GM11168 (cell line): ENCODE results near the gene PNRC1.
"Not testable (repeated sequence)": the region's sequence is repeated elsewhere in the genome, so short reads cannot be mapped to it uniquely, and the experiment has no call there.

Experiments used
- in situ Hi-C: fragments of 300-500 bp; cut with MboI; formaldehyde crosslinking; loops from one replicate; pipeline ENCODE4 v1.12.0; 2022; ENCODE audit warnings: low sequenced_read_pairs; ENCODE audit not compliant: unreplicated experiment

The PNRC1 gene

DNA sequence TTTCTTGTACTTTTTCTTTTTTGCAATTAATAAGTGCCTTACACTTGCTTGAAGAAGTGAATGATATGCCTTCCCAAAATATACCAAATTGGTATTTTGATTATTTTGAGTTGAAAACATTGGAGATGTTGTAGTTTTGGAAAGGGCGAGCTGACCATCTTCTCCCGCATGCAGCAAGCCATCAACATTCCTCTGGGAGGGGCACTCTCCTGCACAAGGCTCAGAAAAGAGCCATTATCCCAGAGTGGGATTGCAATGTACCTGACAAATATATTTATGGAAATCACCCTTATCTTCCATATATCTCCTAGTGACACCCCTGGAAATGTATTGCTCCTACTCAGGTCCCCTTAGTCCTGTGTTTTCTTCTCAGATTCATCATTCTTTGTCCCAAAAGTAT, 22.8 kb upstream of the PNRC1 start:
- in situ Hi-C loops, result no loop called here

DNA sequence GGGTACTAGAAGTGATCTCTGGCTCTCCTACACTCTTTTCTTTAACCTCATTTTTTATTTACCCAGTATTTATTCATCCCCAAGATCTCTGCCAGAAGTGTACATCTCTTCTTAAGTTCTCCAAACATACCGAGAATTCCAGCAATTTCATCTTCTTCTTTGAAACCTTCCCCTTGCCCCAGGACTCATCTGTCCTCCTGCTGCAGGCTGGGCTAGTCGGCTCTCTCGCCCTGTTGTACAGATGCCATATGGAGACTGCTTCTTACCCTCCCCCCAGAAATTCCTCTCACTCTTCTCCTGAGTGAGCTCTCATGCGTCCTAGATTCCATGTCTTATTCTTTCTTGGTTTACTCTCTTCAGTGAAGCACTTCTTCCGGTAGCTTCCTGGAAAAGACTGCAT, 21.9 kb upstream of the PNRC1 start:
- in situ Hi-C loops, result no loop called here

DNA sequence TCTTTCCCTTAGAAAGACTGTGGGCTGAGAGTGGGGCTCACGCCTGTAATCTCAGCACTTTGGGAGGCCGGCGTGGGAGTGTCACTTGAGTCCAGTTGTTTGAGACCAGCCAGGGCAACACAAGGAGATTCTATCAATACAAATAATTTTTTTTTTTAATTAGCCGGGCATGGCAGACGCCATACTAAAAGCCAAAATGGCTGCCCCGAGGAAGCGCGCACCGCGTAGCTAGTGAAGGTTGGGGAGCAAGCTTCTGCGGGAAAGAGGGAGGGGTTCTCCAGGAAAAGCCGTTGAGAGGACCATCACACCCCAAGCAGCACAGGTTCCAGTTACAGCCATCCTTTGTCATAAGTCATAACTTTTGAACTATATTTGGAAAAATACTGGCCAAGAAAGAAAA, 21.3 kb upstream of the PNRC1 start:
- in situ Hi-C loops, result no loop called here

DNA sequence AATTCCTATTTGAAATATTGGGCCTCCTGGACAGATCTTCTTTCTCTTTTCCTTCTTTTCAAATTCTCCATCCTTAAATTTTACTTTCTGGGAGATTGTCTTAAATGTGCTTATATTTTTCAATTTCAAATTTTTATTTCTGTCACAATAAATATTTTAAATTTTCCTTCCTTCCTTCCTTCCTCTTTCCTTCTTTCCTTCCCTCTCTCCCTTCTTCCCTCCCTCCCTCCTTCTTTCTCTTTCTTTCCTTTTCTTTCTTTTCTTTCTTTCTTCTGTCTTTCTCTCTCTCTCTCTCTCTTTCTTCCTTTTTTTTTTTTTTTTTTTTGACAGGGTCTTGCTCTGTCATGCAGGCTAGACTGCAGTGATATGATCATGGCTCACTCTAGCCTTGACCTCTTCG, 16.7 kb upstream of the PNRC1 start:
- in situ Hi-C loops, result no loop called here

DNA sequence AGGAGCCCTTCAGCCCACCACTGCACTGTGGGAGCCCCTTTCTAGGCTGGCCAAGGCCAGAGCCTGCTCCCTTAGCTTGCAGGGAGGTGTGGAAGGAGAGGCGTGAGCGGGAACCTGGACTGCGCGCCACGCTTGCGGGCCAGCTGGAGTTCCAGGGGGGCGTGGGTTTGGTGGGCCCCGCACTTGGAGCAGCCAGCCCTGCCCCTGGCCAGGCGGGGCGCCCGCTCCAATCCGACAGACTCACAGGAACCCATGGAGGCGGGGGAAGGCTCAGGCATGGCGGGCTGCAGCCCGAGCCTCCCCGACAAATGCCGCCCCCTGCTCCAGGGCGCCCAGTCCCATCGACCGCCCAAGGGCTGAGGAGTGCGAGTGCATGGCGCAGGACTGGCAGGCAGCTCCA, 15.6 kb upstream of the PNRC1 start:
- in situ Hi-C loops, result not testable (repeated sequence)

DNA sequence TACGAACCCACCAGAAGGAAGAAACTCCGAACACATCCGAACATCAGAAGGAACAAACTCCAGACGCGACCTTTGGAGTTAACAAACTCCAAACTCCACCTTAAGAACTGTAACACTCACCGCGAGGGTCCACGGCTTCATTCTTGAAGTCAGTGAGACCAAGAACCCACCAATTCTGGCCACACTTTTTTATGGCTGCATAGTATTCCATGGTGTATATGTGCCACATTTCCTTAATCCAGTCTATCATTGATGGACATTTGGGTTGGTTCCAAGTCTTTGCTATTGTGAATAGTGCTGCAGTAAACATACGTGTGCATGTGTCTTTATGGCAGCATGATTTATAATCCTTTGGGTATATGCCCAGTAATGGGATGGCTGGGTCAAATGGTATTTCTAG, 14.4 kb upstream of the PNRC1 start:
- in situ Hi-C loops, result not testable (repeated sequence)

DNA sequence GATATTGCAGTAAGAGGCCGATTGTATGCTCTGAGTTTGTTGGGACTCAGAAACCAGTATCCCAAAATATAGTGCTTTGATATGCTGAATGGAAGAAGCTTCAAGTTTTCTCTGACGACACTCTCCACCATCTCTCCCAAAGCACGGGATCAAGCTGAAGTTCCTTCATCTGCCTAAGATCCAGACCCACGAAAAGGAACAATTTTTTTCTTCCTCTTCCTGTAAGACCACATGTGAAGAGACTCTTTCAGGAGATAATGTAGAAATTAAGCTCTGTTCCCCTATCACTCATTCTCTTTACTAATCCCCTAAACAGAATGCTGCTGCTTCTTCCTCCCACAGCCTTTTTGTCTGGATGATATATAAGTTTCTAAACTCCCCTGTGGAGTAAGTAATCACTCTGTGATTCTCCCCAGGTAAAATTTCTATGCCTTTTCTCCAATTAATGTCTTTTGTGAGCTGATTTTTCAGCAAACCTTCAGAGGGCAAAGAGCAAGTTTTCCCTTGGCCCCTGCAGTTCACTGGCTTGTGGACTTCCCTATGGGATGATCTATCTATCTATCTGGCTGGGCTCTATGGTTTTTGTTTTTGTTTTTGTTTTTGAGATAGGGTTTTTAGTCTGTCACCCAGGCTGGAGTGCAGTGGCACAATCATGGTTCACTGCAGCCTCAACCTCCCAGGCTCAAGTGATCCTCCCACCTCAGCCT, 13.5 kb upstream of the PNRC1 start:
- in situ Hi-C loops, result no loop called here

DNA sequence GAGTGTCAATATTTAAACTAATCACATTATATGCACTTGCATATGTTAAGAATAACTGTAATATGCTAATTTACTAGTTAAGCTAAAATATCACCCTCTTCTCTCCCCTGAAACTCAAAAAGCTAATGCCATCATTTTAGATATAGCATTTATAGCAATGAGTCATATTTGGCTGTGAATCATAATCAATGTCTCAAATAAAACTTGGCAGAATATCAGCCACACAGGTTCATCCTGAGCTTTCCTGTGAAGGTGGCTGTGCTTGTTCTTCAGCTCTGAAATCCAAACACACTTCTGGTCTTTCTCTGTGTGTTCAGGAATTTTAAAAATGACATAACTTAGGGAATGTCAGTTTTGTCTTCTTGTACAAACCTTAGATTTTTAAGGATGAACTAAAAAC, 12.8 kb upstream of the PNRC1 start:
- in situ Hi-C loops, result no loop called here

DNA sequence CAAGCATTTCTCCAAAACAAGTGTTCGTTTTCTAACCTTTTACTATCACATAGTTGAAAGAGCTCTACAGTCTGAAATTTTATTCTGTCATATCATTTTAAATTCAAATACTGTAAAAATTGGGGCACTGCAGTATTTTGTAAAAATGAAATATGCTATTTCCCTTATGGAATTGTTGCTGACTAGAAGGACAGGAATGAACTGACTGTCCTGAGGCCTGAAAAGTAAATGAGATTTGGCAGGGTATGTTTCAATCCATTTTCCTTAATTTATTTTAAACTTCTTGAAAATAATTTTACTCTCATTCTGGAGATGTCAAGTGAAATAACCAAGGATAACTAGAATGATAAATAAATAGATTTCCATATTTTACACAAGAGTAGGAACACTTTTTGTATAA, 11.9 kb upstream of the PNRC1 start:
- in situ Hi-C loops, result no loop called here

DNA sequence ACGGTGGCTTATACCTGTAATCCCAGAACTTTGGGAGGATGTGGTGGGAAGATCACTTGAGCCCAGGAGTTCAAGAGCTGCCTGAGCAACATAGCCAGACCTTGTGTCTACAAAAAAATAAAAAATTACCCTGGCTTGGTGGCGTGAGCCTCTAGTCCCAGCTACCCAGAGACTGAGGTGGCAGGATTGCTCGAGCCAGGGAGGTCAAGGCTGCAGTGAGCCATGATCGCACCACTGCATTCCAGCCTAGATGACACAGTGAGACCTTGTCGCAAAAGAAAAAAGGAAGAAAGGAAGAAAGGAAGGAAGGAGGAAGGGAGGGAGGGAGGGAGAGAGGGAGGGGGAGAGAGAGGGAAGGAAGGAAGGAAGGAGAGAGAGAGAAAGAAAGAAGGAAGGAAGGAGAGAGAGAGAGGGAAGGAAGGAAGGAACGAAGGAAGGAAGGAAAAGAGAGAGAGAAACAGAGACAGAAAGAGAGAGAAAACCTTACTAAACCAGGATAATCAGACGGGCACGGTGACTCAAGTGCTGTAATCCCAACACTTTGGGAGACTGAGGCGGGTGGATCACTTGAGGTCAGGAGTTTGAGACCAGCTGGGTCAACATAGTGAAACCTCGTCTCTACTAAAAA, 10.9 kb upstream of the PNRC1 start:
- in situ Hi-C loops, result no loop called here

DNA sequence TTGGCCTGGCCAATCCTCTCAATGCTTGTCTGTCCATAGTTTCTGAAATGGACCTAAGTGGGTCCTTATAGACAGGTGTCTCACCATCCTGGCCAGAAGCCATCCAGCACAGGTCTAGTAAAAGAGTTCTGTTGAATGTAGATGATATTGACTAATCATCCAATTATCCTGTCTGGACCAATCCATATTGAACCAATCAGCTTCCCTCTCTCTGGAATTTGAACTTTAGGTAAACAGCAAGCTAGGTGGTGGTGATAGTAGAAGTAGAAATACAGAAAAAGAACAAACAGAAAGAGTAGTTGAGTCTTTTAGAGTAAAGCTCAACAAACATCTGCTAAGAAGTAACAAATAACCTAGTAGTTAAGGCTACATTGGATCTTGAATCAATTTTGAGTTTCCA, 9.5 kb upstream of the PNRC1 start:
- in situ Hi-C loops, result no loop called here

DNA sequence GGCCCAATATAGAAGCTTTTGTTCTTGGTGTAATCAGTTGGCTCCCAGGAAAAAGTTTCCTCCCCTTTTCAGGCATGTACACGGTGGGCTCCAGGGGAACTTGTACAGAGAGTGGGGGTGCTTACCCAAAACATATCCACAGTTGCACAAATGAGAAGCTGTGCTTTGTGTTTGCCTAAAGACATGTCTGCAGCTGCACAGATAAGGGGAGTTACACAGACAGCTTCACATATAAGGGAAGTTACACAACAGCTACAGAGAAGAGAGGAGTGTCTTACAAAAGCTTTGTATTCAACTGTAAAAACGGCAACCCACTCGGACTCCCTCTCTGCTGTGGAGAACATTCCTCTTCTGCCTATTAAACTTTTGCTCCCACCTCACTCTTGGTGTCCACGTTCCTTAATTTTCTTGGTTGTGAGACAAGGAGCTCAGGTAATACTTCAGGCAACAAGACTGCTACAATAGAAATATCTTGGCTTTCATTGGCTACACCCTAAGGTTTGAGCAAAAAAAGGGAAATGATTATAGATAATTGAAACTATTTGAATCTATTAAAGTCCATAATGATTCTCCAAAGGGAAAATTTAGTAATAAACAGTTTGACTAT, 7.4 kb upstream of the PNRC1 start:
- in situ Hi-C loops, result no loop called here

DNA sequence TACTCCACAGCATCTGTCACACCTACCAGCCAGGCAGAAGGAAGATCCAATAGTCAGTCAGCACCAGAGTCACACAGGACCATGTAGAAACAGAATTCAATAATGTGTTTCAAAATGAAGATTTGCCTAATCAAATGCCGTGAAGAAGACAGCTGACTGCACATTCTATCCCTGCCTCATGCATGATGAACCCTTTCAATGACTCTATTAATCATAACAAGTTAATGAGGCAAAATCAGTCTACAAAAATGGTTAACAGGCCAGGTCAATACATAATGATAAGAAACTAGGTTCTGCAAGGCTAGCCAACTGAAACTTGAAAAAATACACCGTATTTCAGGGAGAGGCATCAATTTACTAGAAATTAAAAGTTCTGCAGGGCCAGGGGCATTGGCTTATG, 6.7 kb upstream of the PNRC1 start:
- in situ Hi-C loops, result no loop called here

DNA sequence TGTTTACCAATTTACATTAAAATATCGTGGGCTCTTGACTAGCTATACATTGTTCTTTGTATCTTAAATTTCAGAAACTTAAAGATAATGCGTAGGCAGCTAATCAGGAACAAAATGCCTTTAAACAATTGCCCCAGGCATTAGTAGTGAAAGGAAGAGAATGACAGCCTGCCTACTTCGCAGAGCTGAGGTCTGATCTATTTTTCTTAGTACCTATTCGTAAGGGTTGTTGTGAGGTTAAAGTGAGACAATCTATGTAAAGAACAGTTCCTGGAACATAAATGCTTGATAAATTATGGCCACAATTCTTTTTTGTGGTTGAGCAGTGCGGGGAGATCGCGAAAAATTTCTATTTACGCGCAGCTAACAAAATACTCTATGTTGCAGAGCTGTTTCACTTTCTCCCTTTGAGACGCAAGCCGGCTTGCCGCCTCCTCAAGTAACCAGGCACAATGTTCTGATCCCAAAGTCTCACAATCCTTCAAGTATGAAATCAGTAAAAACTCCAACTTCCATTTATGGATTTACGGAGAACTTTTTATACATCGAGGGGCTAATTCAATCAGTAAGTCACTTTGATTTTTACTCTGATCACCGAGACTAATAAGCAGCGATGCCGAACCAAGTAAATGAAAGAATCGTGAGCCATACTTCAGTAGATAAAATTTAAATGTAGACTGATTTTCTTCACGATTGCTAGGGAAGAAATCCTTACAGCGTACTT, 878 bp upstream of the PNRC1 start:
- in situ Hi-C loops, result no loop called here

DNA sequence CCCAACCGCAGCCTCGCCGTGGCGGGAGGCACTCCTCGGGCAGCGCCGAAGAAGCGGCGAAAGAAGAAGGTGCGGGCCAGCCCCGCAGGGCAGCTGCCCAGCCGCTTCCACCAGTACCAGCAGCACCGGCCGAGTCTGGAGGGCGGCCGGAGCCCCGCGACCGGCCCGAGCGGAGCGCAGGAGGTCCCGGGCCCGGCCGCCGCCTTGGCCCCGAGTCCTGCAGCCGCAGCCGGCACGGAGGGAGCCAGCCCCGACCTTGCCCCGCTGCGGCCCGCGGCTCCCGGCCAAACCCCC, 525 bp downstream of the PNRC1 start:
- in situ Hi-C loops, result no loop called here

DNA sequence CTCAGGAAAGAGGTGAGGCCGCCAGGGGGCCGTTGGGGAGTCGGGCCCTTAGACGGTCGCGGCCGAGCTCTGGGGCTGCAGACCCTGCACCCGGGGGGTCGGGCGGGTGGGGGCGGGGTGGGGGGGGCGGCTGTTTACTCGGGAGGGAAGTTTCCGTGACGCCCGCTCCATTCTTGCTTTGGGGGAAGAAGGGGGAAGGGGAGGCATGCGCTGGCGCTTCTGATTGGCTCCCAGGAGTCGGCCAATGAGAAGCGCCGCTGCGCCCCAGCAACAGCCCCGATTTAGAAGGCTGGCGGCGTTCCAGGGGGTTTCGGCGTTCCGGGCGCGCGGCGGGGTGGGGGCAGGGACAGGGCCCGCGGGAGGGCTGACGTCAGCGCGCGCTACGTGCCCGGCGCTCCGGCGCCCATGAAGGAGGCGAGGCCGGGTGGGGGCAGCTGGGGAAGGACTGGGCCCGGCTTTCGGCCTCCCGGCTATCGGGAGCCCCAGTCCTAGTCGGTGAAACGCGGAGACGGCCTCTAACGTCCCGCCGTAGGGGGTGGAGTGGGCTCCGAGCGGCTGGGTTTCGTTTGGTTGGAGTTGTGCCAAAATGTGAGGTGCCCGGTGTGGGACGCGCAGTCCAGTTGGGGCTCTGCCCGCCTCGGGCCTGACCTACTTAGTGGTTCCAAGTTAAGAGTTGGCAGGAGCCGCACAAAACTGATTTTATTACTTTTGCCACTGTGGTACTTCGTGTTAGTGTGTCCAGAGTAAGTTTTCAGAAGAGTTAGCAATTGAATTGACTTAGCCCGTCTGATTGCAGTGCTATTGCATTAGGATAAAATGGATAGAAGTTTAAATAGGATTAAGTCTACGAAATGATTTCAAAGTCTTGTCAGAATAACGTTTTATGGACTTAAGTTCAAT, 1.1 kb downstream of the PNRC1 start:
- in situ Hi-C loops, result no loop called here

DNA sequence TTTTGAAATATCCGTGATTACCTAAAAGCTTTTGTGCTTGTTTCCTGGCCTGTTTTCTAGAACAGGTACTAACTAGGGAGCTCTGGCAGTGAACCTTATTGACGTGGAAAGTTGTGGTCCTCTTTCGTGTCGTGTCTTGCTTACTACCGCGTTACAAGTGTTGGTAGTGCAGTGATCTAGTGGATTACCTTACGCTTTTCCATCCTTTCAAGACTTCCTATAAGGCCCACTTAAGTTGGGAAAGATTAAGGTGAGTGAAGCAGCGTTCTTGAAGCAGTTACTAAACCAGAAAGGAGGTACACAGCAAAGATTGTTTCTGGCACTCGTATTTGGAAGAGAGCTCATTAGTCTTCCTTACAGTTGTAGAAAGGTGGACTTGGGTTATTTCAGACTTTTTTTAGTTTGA, 1.9 kb downstream of the PNRC1 start:
- in situ Hi-C loops, result no loop called here

DNA sequence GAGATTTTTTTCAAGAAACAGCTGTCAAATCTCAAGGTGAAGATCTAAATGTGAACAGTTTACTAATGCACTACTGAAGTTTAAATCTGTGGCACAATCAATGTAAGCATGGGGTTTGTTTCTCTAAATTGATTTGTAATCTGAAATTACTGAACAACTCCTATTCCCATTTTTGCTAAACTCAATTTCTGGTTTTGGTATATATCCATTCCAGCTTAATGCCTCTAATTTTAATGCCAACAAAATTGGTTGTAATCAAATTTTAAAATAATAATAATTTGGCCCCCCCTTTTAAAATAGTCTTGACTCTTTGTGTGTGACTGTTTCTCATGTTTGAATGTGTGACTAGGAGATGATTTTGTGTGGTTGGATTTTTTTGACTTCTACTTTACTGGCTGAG, 4.0 kb downstream of the PNRC1 start:
- in situ Hi-C loops, result no loop called here

DNA sequence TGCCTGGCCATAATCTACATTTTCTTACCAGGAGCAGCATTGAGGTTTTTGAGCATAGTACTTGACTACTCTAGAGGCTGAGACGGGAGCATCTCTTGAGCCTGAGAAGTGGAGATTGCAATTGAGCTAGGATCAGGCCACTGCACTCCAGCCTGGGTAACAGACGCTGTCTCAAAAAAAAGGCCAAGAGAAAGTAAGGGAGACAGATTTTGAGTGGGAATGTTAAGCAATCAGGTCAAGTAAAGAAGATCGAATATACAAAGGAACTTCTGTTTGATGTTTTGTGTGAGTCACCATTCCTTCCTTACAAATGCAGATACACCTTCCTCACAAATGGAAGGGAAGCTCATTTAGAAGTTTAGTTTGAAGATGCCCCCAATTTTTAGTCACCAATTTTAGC, 4.4 kb downstream of the PNRC1 start:
- in situ Hi-C loops, result no loop called here

DNA sequence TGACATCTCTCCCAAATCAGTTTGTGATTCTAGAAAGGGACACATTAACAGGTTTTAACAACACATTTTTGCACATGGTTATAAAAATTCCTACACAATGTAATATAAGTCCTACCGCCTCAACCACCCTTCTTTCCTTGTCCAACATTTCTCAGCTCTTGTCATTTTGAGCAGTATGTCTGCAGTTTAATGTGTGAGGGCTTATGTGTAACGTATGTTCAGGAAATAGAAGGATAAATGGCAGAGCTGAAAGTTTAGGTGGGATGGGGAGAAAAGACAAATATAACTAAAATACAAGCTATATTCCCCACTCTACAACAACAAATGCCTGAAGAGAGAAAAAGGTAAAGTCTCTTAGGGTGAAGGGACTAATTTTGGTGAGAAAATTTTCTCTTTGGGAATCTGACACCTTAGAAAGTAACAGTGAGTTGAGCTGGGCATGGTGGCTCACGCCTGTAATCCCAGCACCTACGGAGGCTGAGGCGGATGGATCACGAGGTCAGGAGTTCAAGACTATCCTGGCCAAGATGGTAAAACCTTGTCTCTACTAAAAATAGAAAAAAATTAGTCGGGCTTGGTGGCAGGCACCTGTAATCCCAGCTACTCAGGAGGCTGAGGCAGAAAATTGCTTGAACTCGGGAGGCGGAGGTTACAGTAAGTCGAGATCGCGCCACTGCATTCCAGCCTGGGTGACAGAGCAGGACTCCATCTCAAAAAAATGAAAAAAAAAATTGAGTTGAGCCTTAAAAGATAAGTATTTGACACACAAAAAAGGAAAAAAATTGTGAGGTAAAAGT, 5.1 kb downstream of the PNRC1 start:
- in situ Hi-C loops, result no loop called here
